Ovary (tissue), 3 donors: ENCODE measurements around the gene TMED4.

ENCODE experiments used
- EP300 ChIP-seq: sonication (generic); formaldehyde crosslinking; IDR thresholded peaks from one replicate; pipeline ENCODE4 v1.6.1; 2017; ENCODE audit warnings: antibody characterized with exemption
- TF ChIP-seq, protein P1 (sequence below), 3 donors: fragments of 450-650 bp in 2 of 3; fragments of 200-600 bp in 1 of 3; IDR thresholded peaks; one replicate each; pipeline versions ENCODE4 v1.5.1 to v1.8.0; 2016 to 2022; ENCODE audit warnings: antibody characterized with exemption in 3 of 3, mild to moderate bottlenecking in 1 of 3
- donor health status: DM: no; HTN: no; CAD: no.

- TF ChIP-seq, protein P1, sequence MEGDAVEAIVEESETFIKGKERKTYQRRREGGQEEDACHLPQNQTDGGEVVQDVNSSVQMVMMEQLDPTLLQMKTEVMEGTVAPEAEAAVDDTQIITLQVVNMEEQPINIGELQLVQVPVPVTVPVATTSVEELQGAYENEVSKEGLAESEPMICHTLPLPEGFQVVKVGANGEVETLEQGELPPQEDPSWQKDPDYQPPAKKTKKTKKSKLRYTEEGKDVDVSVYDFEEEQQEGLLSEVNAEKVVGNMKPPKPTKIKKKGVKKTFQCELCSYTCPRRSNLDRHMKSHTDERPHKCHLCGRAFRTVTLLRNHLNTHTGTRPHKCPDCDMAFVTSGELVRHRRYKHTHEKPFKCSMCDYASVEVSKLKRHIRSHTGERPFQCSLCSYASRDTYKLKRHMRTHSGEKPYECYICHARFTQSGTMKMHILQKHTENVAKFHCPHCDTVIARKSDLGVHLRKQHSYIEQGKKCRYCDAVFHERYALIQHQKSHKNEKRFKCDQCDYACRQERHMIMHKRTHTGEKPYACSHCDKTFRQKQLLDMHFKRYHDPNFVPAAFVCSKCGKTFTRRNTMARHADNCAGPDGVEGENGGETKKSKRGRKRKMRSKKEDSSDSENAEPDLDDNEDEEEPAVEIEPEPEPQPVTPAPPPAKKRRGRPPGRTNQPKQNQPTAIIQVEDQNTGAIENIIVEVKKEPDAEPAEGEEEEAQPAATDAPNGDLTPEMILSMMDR (IDR thresholded peaks at IDR 0.05): no peak
- TF ChIP-seq EP300: no peak
Measured at GRCh38 chr7:44622342-44623151, 40.5 kb upstream of the TMED4 start.
